Upper lobe of left lung (tissue), 6 donors: ENCODE data around the gene RAB11B. TPM values are rescaled to one million over a fixed set of nuclear protein-coding genes. Genes with fewer than 3 reads are reported as not detected.

Experiments used
- ATAC-seq, 2 donors: fragments of 200-7000 bp; cut with Tn5 transposase; one replicate each; pipeline ENCODE4 v1.9.1; 2022; ENCODE audit warnings: mild to moderate bottlenecking in 2 of 2, moderate library complexity in 2 of 2; ENCODE audit not compliant: low FRiP score in 2 of 2
- DNase-seq, 2 donors: peaks; one replicate each; pipeline ENCODE4 v3.0.0-alpha.2; 2019 to 2020
- H3K27ac ChIP-seq, 4 donors: fragments of 200-600 bp; sonication (generic); one replicate each; pipeline ENCODE4 v1.5.1; 2016 to 2019
- H3K27me3 ChIP-seq, 4 donors: fragments of 200-600 bp; sonication (generic); one replicate each; pipeline ENCODE4 v1.5.1; 2017 to 2019
- H3K36me3 ChIP-seq, 4 donors: fragments of 200-600 bp; sonication (generic); one replicate each; pipeline ENCODE4 v1.5.1; 2016 to 2019
- H3K4me1 ChIP-seq, 4 donors: fragments of 200-600 bp; sonication (generic); one replicate each; pipeline ENCODE4 v1.5.1; 2018 to 2019
- H3K4me3 ChIP-seq, 4 donors: fragments of 200-600 bp; sonication (generic); one replicate each; pipeline ENCODE4 v1.5.1; 2017 to 2019; ENCODE audit warnings: mild to moderate bottlenecking in 2 of 4, moderate library complexity in 1 of 4
- H3K9me3 ChIP-seq, 4 donors: fragments of 200-600 bp; sonication (generic); one replicate each; pipeline ENCODE4 v1.5.1; 2018 to 2019
- EP300 ChIP-seq, 4 donors: sonication (generic); formaldehyde crosslinking; IDR thresholded peaks; one replicate each; pipeline ENCODE4 v1.5.1; 2017; ENCODE audit warnings: antibody characterized with exemption in 4 of 4, control low read depth in 2 of 4
- POLR2A ChIP-seq, 4 donors: fragments of 450-650 bp; IDR thresholded peaks; one replicate each; pipeline ENCODE4 v1.5.1; 2016 to 2017; ENCODE audit warnings: antibody characterized with exemption in 4 of 4, mild to moderate bottlenecking in 2 of 4
- POLR2AphosphoS5 ChIP-seq, 2 donors: sonication (generic); formaldehyde crosslinking; IDR thresholded peaks; one replicate each; pipeline ENCODE4 v1.5.1; 2017; ENCODE audit warnings: antibody characterized with exemption in 2 of 2
- WGBS, 2 donors: methylation state at CpG; one replicate each; pipeline ENCODE4 v1.1.5; 2017 to 2018; 5-methylcytosine and 5-hydroxymethylcytosine counted together
- total RNA-seq, 6 donors: library from RNA; depleted of rRNA in 4 of 6; stranded (reverse); fragments of >200 nt in 4 of 6; gene quantifications; one replicate each; pipeline versions ENCODE4 v1.1.0 to v1.2.1, GENCODE V29; 2016 to 2021
- TF ChIP-seq, protein P1 (sequence below), 6 experiments: fragments of 450-650 bp in 4 of 6; fragments of 200-600 bp in 2 of 6; sonication (generic) in 2 of 6; IDR thresholded peaks; one replicate each; pipeline ENCODE4 v1.5.1; 2016 to 2019; ENCODE audit warnings: antibody characterized with exemption in 6 of 6
- donor health status: DM: no; HTN: no; CAD: no; lungs with moderate emphysema.
- donor health status: DM: no; HTN: yes; CAD: no; lungs with severe emphysema.

Gene RAB11B
- total RNA-seq, 6 donors from 2014 or later: 55.0 to 158 (median 130) TPM

DNA sequence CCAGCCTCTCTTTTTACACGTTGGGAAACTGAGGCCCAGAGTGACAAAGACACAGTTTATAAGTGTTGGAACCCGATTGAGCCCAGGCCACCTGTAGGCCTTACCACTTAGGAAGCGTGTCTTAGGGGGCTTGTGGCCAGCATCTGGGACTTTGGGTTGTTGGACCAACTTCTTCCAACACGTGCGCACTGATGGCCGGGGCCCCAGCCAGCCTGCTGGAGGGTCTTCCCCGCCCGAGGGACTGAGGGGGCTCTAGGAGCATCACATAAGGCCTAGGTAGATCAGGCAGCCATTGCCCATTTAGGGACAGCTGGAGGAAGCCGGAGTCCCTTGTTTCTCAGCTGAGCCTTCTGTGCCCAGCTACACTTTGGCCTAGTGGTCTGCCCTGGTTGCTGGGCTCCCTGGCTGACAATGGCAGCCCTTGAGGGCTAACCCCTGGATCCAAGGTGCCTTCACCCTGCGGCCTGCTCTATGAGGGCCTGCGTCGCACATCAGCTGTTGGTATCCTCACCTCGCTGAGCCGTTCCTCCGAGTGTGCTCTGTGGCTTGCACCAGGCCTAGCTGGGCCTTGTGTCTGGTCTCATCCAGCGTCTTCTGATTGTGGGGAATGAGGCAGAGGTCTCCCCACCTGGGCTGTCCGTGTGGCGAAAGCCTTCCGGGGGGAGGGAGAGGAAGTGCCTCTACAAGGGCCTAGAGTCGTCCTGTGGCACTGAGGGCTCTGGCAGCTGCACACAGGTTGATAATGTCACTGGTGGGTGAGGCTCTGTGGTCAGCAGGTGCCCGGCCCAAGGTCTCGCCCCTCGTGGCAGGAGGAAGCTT lies 1.2 kb downstream of the RAB11B start:
- H3K4me3 ChIP-seq: peak overlapping the region in 3 of 4 donors; percentile 76 to 94 (median 84)
- H3K4me1 ChIP-seq: peaks cover 52 to 64% (median 58%) of the 10 kb centered on the region in 4 donors
- WGBS, 2 donors: 67 to 75% methylated on average over 16 to 22 of the region's 23 CpGs
- ATAC-seq: no peak
- H3K27me3 ChIP-seq: no peaks in the 10 kb centered on the region
- H3K27ac ChIP-seq: peak overlapping the region; percentile 99 to 100 (median 100)
- H3K36me3 ChIP-seq: no peaks in the 10 kb centered on the region
- H3K9me3 ChIP-seq: no peaks in the 10 kb centered on the region
- peak; percentile 33 to 79 for DNase-seq
- TF ChIP-seq POLR2AphosphoS5 (IDR thresholded peaks at IDR 0.05): no peak
- TF ChIP-seq POLR2A (IDR thresholded peaks at IDR 0.05): no peak
- no peak for TF ChIP-seq EP300 (IDR thresholded peaks at IDR 0.05)
- TF ChIP-seq, protein P1, sequence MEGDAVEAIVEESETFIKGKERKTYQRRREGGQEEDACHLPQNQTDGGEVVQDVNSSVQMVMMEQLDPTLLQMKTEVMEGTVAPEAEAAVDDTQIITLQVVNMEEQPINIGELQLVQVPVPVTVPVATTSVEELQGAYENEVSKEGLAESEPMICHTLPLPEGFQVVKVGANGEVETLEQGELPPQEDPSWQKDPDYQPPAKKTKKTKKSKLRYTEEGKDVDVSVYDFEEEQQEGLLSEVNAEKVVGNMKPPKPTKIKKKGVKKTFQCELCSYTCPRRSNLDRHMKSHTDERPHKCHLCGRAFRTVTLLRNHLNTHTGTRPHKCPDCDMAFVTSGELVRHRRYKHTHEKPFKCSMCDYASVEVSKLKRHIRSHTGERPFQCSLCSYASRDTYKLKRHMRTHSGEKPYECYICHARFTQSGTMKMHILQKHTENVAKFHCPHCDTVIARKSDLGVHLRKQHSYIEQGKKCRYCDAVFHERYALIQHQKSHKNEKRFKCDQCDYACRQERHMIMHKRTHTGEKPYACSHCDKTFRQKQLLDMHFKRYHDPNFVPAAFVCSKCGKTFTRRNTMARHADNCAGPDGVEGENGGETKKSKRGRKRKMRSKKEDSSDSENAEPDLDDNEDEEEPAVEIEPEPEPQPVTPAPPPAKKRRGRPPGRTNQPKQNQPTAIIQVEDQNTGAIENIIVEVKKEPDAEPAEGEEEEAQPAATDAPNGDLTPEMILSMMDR (IDR thresholded peaks at IDR 0.05): no peak

DNA sequence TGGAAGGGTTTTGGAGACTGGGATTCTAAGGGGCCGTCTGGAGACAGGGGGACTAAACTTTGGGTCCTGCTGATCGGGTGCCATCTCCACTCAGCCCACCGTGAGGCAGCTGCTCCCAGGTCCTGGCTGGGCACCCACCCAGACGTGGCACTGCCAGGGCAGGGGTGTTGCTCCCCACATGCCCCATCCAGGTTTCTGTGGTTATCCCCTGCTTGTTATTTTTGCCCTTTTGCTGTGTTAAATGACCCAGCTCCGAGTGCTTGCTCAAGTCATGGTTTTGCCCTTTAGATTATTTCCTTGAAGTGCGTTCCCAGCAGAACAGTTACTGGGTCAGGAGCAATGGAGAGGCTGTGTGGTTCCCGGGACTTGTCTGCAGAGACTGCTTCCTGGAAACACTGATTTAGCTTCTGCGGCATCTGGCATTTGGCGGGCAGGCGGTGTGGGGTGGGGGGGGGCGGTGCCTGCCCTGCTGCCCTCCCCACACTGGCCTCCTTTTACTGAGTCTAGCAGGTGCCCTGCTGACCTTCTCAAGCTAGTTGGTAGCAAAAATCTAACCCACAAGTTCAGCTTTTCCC lies 1.9 kb downstream of the RAB11B start:
- no peaks in the 10 kb centered on the region for H3K9me3 ChIP-seq
- H3K4me3 ChIP-seq: peak overlapping the region in 1 of 4 donors; percentile 84
- no peaks in the 10 kb centered on the region for H3K36me3 ChIP-seq
- TF ChIP-seq EP300 (IDR thresholded peaks at IDR 0.05): peak in 1 of 4 donors; percentile 58
- TF ChIP-seq, protein P1 (IDR thresholded peaks at IDR 0.05): no peak
- peak in 1 of 4 donors; percentile 24 for TF ChIP-seq POLR2A (IDR thresholded peaks at IDR 0.05)
- TF ChIP-seq POLR2AphosphoS5 (IDR thresholded peaks at IDR 0.05): peak; percentile 64 to 79
- H3K4me1 ChIP-seq: peaks cover 58 to 71% (median 65%) of the 10 kb centered on the region in 4 donors
- no peaks in the 10 kb centered on the region for H3K27me3 ChIP-seq
- ATAC-seq (no peak), DNase-seq (peak; percentile 74 to 76)
- 18 to 33% methylated on average over 7 to 11 of the region's 11 CpGs for WGBS, 2 donors
- H3K27ac ChIP-seq: peak overlapping the region; percentile 99 to 100 (median 100)

DNA sequence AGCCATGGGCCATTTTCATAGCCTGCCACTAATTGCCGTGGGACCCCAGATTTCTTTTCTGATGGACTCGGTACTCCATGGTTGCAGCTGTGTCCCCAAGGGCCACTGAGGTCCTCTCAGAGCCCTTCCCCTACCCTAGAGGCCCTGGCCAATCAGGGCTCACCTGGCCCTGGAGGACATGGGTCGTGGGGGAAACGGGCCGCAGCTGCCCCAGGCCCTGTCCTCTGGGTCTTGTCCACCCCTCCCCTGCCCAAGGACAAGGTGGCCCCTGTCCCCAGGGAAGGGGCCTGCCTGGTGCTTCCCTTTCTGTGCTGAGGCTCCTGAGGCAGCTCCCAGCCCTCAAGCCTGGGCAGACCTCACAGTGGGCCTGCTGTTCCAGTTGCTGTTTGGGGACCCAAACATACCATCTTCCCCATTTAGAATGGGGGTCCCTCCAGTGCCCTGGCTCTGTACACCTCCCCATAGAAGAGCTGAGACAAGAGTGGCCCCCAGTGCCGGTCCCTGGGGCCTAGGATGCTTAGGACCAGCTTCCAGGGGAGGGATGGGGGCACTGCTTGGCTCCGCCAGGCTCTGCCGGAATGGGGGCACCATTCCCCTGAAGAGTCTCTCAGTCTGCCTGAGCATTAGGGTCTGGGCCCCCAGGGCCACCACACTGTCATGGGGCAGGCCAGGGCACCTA lies 3.2 kb downstream of the RAB11B start:
- 47 to 87% methylated on average over 3 to 6 of the region's 8 CpGs for WGBS, 2 donors
- Histone ChIP-seq H3K27ac (peak overlapping the region; percentile 53 to 100 (median 100)), H3K4me1 (peaks cover 69 to 81% (median 72%) of the 10 kb centered on the region in 4 donors)

DNA sequence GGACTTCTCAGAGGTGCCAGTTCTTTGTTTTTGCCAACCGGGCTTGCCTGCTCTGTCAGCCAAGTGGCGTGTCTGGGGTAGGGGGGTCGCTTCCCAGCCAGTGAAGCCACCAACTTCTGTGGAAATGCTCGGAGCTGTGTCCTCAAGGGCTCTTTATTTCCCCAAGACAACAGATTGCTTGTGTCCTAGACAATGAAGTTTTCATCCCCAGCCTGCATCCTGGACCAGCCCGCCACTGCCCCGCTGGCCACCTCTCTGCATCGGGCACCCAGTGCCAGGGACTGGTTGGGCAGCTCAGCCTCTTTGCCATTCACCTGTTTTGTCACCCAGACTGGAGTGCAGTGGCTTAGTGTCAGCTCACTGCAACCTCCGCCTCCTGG lies 3.7 kb downstream of the RAB11B start:
- peaks cover 0 to 4% (median 1%) of the 10 kb centered on the region in 4 donors for H3K36me3 ChIP-seq
- no peak for ATAC-seq
- DNase-seq: peak in 1 of 2 donors; percentile 65
- no peak overlapping the region for H3K4me3 ChIP-seq
- H3K27me3 ChIP-seq: no peaks in the 10 kb centered on the region
- no peak for TF ChIP-seq POLR2AphosphoS5 (IDR thresholded peaks at IDR 0.05)
- peak overlapping the region; percentile 53 to 100 (median 100) for H3K27ac ChIP-seq
- no peaks in the 10 kb centered on the region for H3K9me3 ChIP-seq
- WGBS, 2 donors: 93 to 97% methylated on average over 8 of the region's 8 CpGs
- peaks cover 68 to 81% (median 72%) of the 10 kb centered on the region in 4 donors for H3K4me1 ChIP-seq

More for the DNA sequence above, 3.2 kb downstream of the RAB11B start:
- H3K9me3 ChIP-seq: no peaks in the 10 kb centered on the region
- DNase-seq: peak in 1 of 2 donors; percentile 52
- no peak for ATAC-seq
- H3K27me3 ChIP-seq: no peaks in the 10 kb centered on the region
- peaks cover 0 to 2% (median 0%) of the 10 kb centered on the region in 4 donors for H3K36me3 ChIP-seq
- no peak overlapping the region for H3K4me3 ChIP-seq
- no peak for TF ChIP-seq EP300 (IDR thresholded peaks at IDR 0.05)
- no peak for TF ChIP-seq POLR2A (IDR thresholded peaks at IDR 0.05)
- TF ChIP-seq POLR2AphosphoS5 (IDR thresholded peaks at IDR 0.05): no peak
- TF ChIP-seq, protein P1 (IDR thresholded peaks at IDR 0.05): no peak

DNA sequence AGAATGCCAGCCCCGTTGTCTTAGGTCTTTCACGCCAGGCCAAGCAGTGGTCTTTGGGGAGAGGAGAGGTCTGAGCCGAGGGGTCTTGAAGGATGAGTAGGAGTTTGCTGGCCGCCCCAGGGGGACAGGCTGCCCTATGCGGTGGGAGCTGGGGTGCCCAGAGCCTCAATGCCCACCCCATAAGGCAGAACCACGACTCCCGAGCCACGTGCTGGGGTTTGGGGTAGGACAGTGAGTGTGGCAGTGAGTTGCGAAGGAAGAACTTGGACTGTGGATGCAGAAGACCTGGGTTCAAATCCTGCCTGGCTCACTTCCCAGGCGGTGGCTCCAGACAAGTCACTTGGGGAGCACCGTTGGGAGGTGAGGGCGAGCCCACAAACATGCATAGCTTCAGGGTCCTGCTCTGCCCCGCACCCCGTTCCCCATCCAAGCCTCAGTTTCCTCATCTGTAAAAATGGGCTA lies 5.5 kb downstream of the RAB11B start:
- Histone ChIP-seq H3K36me3 (peaks cover 0 to 14% (median 14%) of the 10 kb centered on the region in 4 donors), H3K27ac (peak overlapping the region; percentile 53 to 100 (median 100)), H3K4me3 (no peak overlapping the region), H3K27me3 (no peaks in the 10 kb centered on the region), H3K9me3 (no peaks in the 10 kb centered on the region), H3K4me1 (peaks cover 65 to 75% (median 68%) of the 10 kb centered on the region in 4 donors)
- DNase-seq (peak in 1 of 2 donors; percentile 48), ATAC-seq (no peak)
- WGBS, 2 donors: 97% methylated on average over 7 to 14 of the region's 14 CpGs
- TF ChIP-seq POLR2A (IDR thresholded peaks at IDR 0.05) (no peak), EP300 (IDR thresholded peaks at IDR 0.05) (no peak), POLR2AphosphoS5 (IDR thresholded peaks at IDR 0.05) (no peak)
- TF ChIP-seq, protein P1 (IDR thresholded peaks at IDR 0.05): no peak
